ENCODE measurements around the gene CUBN. TPM values are rescaled to one million over a fixed set of nuclear protein-coding genes. Genes with fewer than 3 reads are reported as not detected.

CUBN gene
- total and polyA plus RNA-seq, 9 of the 15 experiments (the other 6 are each of a cell fraction or from before 2014, with no cell fraction given), result 0.04 to 0.33 (median 0.09) TPM

DNA sequence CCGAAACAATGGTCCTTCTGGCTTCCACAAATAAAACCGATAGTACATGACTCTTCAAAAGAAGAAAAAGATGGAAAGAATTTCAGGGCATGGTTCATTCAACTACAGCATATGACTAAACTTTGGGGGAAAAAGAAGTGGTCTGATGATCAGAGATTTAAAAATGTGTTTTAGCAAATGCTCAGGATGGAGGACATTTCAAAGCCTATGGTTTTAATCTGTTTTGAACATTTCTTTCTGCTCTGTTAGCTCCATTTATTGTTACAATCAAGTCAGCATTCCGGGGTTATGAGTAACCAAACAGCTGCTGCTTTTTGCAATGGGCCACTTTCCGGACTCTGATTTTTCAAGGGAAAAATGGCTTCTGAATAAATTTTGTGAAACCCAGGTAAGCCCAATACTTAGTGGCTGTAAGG is 142.4 kb downstream of the CUBN start:
- H3K9me1 ChIP-seq (ENCODE audit: control insufficient read depth, insufficient read depth, low read length), result no peaks in the 10 kb centered on the region
- no peak overlapping the region for H3K9ac ChIP-seq (ENCODE audit: insufficient read depth in 1 of 2, low read depth in 2 of 2, low read length in 2 of 2)
- 0 out of 2 replicates have a peak, but pooled peaks cover 2% of the 10 kb centered on the region for H3K9me3 ChIP-seq (replicated peaks; ENCODE audit: control insufficient read depth, insufficient read depth, low read depth, low read length)
- no peaks in the 10 kb centered on the region for H4K20me1 ChIP-seq (replicated peaks; ENCODE audit: control insufficient read depth, insufficient read depth, low read length)
- intact Hi-C loops (cut with micrococcal nuclease) (no loop called here), in situ Hi-C loops (cut with MboI) (no loop called here)
- peak overlapping the region; percentile 58 for H2AFZ ChIP-seq (ENCODE audit: low read depth, low read length)
- H3K4me2 ChIP-seq (ENCODE audit: insufficient read depth, low read length), result no peak overlapping the region
- FAIRE-seq, result no peak
- DNase-seq (ENCODE audit: extremely low read depth in 1 of 4, low spot score in 3 of 4), result no peak
- H3K79me2 ChIP-seq (ENCODE audit: control insufficient read depth, insufficient read depth, low read length), result no peaks in the 10 kb centered on the region
- no TSS peak for BruUV-seq (replicated peaks)
- no peak for ATAC-seq
- ChIA-PET POLR2A (interaction anchor here (1.3 kb wide), 1 partner anchor 9 kb away, joined by 3 read pairs; no protein-coding TSS in a partner anchor), CTCF (ENCODE audit: low intra/inter-chr PET ratio) (no interaction called here)
- TF ChIP-seq ERF (CRISPR knock-in tag; IDR thresholded peaks at IDR 0.05) (no peak), NR2C2 (CRISPR knock-in tag; IDR thresholded peaks at IDR 0.05) (no peak), NR2C2 (tag; IDR thresholded peaks at IDR 0.05) (0 out of 2 replicates have a peak, but pooled peaks have one; percentile 19)
- no peaks in the 10 kb centered on the region for H3K36me3 ChIP-seq (ENCODE audit: control insufficient read depth, insufficient read depth, low read length)
- 62% methylated on average over 4 of the region's 4 CpGs for WGBS (ENCODE audit: insufficient coverage, low coverage, missing lambda C conversion rate)
- H3K27me3 ChIP-seq (ENCODE audit: control insufficient read depth in 2 of 2, insufficient read depth in 2 of 2, low read length in 2 of 2), result no peaks in the 10 kb centered on the region
- H3K4me3 ChIP-seq, result no peak overlapping the region
- H3K4me1 ChIP-seq (replicated peaks in 1 of 2; ENCODE audit: control insufficient read depth in 2 of 2, insufficient read depth in 2 of 2, low read length in 2 of 2), result peaks cover 0 to 7% of the 10 kb centered on the region in 2 experiments; a peak in 3 of 5 replicates
- no peak overlapping the region for H3K27ac ChIP-seq (ENCODE audit: extremely low read depth, low read depth, low read length)

DNA sequence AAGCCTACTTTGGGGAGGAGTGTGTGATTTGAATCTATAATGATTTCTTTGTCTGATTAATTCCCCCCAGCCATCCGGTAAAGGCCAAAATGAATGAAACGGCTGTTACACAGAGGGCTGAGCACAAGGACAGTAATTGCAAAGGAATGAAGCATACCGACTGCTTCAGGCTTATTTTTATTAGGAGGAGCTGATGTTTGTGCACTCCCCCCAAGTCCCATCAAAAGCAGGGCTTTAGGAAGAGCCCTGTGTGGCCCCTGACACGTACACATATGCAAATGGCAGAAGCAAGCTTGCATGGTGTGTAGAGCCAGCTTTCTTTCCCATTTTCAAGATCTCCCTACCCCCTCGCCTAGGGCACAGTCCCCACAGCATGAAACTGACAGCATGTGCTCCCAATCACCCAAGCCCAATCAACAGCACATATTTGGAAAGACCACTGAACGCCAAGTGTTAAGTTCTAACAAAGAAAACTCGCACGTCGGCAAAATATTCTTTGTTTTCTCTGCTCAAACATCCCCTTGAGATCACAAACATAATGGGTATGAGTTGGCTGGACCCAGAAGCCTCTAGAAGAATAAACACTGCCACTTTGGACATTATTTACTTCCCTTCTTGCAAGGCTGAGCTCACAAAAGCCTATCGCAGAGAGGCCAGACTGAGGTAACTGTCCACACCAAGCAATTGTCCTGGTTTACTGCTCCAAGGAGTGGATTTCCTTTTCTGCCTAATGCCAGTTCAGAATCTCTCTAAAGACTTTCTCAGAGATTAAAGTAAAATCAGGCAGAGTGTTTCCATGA is 143.0 kb downstream of the CUBN start:
- TF ChIP-seq GTF2A2 (tag; IDR thresholded peaks at IDR 0.05), result no peak
- peak; percentile 48; the same call in 1 of the 2 replicates for TF ChIP-seq C11orf30 (IDR thresholded peaks at IDR 0.05; ENCODE audit: low read depth)
- ChIA-PET CTCF (ENCODE audit: low intra/inter-chr PET ratio) (no interaction called here), POLR2A (interaction anchor here (1.3 kb wide), 1 partner anchor 10 kb away, joined by 3 read pairs; no protein-coding TSS in a partner anchor)
- Histone ChIP-seq H3K9me1 (ENCODE audit: control insufficient read depth, insufficient read depth, low read length) (no peaks in the 10 kb centered on the region), H3K4me3 (no peak overlapping the region), H4K20me1 (replicated peaks; ENCODE audit: control insufficient read depth, insufficient read depth, low read length) (no peaks in the 10 kb centered on the region), H3K9ac (ENCODE audit: insufficient read depth in 1 of 2, low read depth in 2 of 2, low read length in 2 of 2) (no peak overlapping the region), H3K36me3 (ENCODE audit: control insufficient read depth, insufficient read depth, low read length) (no peaks in the 10 kb centered on the region), H3K27ac (ENCODE audit: extremely low read depth, low read depth, low read length) (no peak overlapping the region), H3K27me3 (ENCODE audit: control insufficient read depth in 2 of 2, insufficient read depth in 2 of 2, low read length in 2 of 2) (no peaks in the 10 kb centered on the region), H2AFZ (ENCODE audit: low read depth, low read length) (peak overlapping the region; percentile 58), H3K4me2 (ENCODE audit: insufficient read depth, low read length) (no peak overlapping the region), H3K9me3 (replicated peaks; ENCODE audit: control insufficient read depth, insufficient read depth, low read depth, low read length) (0 out of 2 replicates have a peak, but pooled peaks cover 2% of the 10 kb centered on the region), H3K4me1 (replicated peaks in 1 of 2; ENCODE audit: control insufficient read depth in 2 of 2, insufficient read depth in 2 of 2, low read length in 2 of 2) (peaks cover 0 to 7% of the 10 kb centered on the region in 2 experiments; a peak in 3 of 5 replicates), H3K79me2 (ENCODE audit: control insufficient read depth, insufficient read depth, low read length) (no peaks in the 10 kb centered on the region)
- FAIRE-seq (no peak), ATAC-seq (peak; percentile 12; the same call in 1 of the 3 replicates), DNase-seq (ENCODE audit: extremely low read depth in 1 of 4, low spot score in 3 of 4) (no peak)
- 52% methylated on average over 10 of the region's 10 CpGs for WGBS (ENCODE audit: insufficient coverage, low coverage, missing lambda C conversion rate)
- in situ Hi-C loops (cut with MboI), result no loop called here
- BruUV-seq (replicated peaks), result no TSS peak
- intact Hi-C loops (cut with micrococcal nuclease), result no loop called here

Measured in K562 (cell line).